IMR-90 (cell line): ENCODE data around the gene GPR84. TPM values are rescaled to one million over a fixed set of nuclear protein-coding genes. Genes with fewer than 3 reads are reported as not detected.
A peak's percentile ranks its signal among the peaks of the same experiment; 100 is the strongest.

Source experiments
- ATAC-seq: fragments of 200-7000 bp; cut with Tn5 transposase; 2 replicates; pipeline ENCODE4 v1.9.1; 2020; ENCODE audit warnings: low read depth, mild to moderate bottlenecking, moderate library complexity
- BruUV-seq: library from RNA; stranded (reverse); fragments of 400-500 nt; replicated peaks from 2 replicates; lab custom pipeline; 2021; lab: Mats Ljungman, UMichigan
- CTCF ChIA-PET: fragments of 300-600 bp; formaldehyde crosslinking; extraction: SDS; loops from one replicate; lab custom pipeline; 2021; ENCODE audit warnings: antibody characterized with exemption; lab: Yijun Ruan, JAX
- POLR2A ChIA-PET: fragments of 300-600 bp; sonication (Branson Sonifier 250); formaldehyde crosslinking; loops from one replicate; lab custom pipeline; 2022; ENCODE audit warnings: antibody characterized with exemption; ENCODE audit not compliant: unreplicated experiment; lab: Charles Lee
- DNase-seq: peaks from one replicate; pipeline ENCODE4 v3.0.0; 2013
- H2AFZ ChIP-seq: replicated peaks from 2 replicates; pipeline ENCODE3; 2013; ENCODE audit warnings: low read length, mild to moderate bottlenecking; ENCODE audit not compliant: poor library complexity
- H2AK5ac ChIP-seq: 2 replicates; pipeline ENCODE4 v1.6.1; 2013; ENCODE audit warnings: low read depth, low read length, inconsistent platforms
- H2AK9ac ChIP-seq: replicated peaks from 2 replicates; pipeline ENCODE3; 2013; ENCODE audit warnings: mild to moderate bottlenecking, low read depth, low read length, moderate library complexity; ENCODE audit not compliant: poor library complexity
- H2BK120ac ChIP-seq: 2 replicates; pipeline ENCODE4 v1.6.1; 2013; ENCODE audit warnings: low read depth, low read length, inconsistent platforms
- H2BK15ac ChIP-seq: 3 replicates; pipeline ENCODE4 v1.6.1; 2013; ENCODE audit warnings: low read depth, low read length, inconsistent platforms
- H2BK20ac ChIP-seq: 2 replicates; pipeline ENCODE4 v1.6.1; 2013; ENCODE audit warnings: low read depth, mild to moderate bottlenecking, inconsistent platforms, low read length, moderate library complexity
- H2BK5ac ChIP-seq: 2 replicates; pipeline ENCODE4 v1.6.1; 2013; ENCODE audit warnings: mild to moderate bottlenecking, low read depth, low read length, inconsistent platforms; ENCODE audit not compliant: poor library complexity, severe bottlenecking
- H3K14ac ChIP-seq: replicated peaks from 2 replicates; pipeline ENCODE4 v1.6.1; 2013; ENCODE audit warnings: low read depth, low read length, inconsistent platforms
- H3K18ac ChIP-seq: 2 replicates; pipeline ENCODE4 v1.6.1; 2013; ENCODE audit warnings: low read depth, low read length, control low read depth
- H3K23ac ChIP-seq: 2 replicates; pipeline ENCODE4 v1.6.1; 2013; ENCODE audit warnings: low read depth, low read length, inconsistent platforms
- H3K27ac ChIP-seq: 2 replicates; pipeline ENCODE4 v1.5.1; 2013; ENCODE audit warnings: mild to moderate bottlenecking, control low read depth, low read length; ENCODE audit not compliant: insufficient read depth
- H3K27me3 ChIP-seq: 2 replicates; pipeline ENCODE4 v1.6.1; 2013; ENCODE audit warnings: low read length; ENCODE audit not compliant: control insufficient read depth, insufficient read depth
- H3K36me3 ChIP-seq: 2 replicates; pipeline ENCODE4 v1.6.1; 2013; ENCODE audit warnings: low read length, mixed read lengths; ENCODE audit not compliant: control insufficient read depth, insufficient read depth
- H3K4ac ChIP-seq: 2 replicates; pipeline ENCODE4 v1.6.1; 2013; ENCODE audit warnings: low read depth, low read length, inconsistent platforms
- H3K4me1 ChIP-seq: 2 replicates; pipeline ENCODE4 v1.6.1; 2013; ENCODE audit warnings: low read length, mixed read lengths; ENCODE audit not compliant: control insufficient read depth, insufficient read depth
- H3K4me2 ChIP-seq: 2 replicates; pipeline ENCODE4 v1.6.1; 2013; ENCODE audit warnings: low read depth, mild to moderate bottlenecking, control low read depth, low read length, moderate library complexity
- H3K4me3 ChIP-seq: 2 replicates; pipeline ENCODE4 v1.5.1; 2013; ENCODE audit warnings: low read depth, mild to moderate bottlenecking, control low read depth, low read length, moderate library complexity; ENCODE audit not compliant: insufficient read depth
- H3K56ac ChIP-seq: 2 replicates; pipeline ENCODE4 v1.6.1; 2013; ENCODE audit warnings: low read length, inconsistent platforms; ENCODE audit not compliant: insufficient read depth; ENCODE audit errors: extremely low read depth
- H3K79me1 ChIP-seq, 2 experiments: 2 replicates each; pipeline ENCODE4 v1.6.1; 2013; ENCODE audit warnings: low read length in 2 of 2, inconsistent platforms in 1 of 2, low read depth in 1 of 2
- H3K9ac ChIP-seq: 2 replicates; pipeline ENCODE4 v1.6.1; 2013; ENCODE audit warnings: low read depth, low read length, control low read depth
- H3K9me1 ChIP-seq: 2 replicates; pipeline ENCODE4 v1.6.1; 2013; ENCODE audit warnings: low read length, inconsistent platforms; ENCODE audit not compliant: insufficient read depth
- H3K9me3 ChIP-seq: 2 replicates; pipeline ENCODE4 v1.6.1; 2013; ENCODE audit warnings: low read length; ENCODE audit not compliant: control insufficient read depth, insufficient read depth
- H4K20me1 ChIP-seq: 2 replicates; pipeline ENCODE4 v1.6.1; 2013; ENCODE audit warnings: low read length, inconsistent platforms; ENCODE audit not compliant: insufficient read depth
- H4K5ac ChIP-seq: 2 replicates; pipeline ENCODE4 v1.6.1; 2013; ENCODE audit warnings: mild to moderate bottlenecking, low read depth, low read length, control low read depth
- H4K8ac ChIP-seq, 2 experiments: 2 replicates each; pipeline ENCODE4 v1.6.1; 2013; ENCODE audit warnings: low read depth in 2 of 2, low read length in 2 of 2, control low read depth in 1 of 2, inconsistent platforms in 1 of 2
- H4K91ac ChIP-seq: 2 replicates; pipeline ENCODE4 v1.6.1; 2013; ENCODE audit warnings: low read depth, low read length, inconsistent platforms; ENCODE audit not compliant: insufficient read depth
- BHLHE40 ChIP-seq: fragments of 150-350 bp; IDR thresholded peaks from 2 replicates; pipeline ENCODE4 v1.6.1; 2016; ENCODE audit warnings: mild to moderate bottlenecking, low read depth, low read length
- CEBPB ChIP-seq: IDR thresholded peaks from 2 replicates; pipeline ENCODE4 v1.6.1; 2012; ENCODE audit warnings: low read depth, low read length, improper control_type of control experiment
- CHD1 ChIP-seq: IDR thresholded peaks from 2 replicates; pipeline ENCODE4 v1.6.1; 2012; ENCODE audit warnings: low read depth, low read length, improper control_type of control experiment
- FOS ChIP-seq: fragments of 150-350 bp; IDR thresholded peaks from 2 replicates; pipeline ENCODE4 v1.6.1; 2016; ENCODE audit warnings: low read depth, low read length
- MAFK ChIP-seq: IDR thresholded peaks from 2 replicates; pipeline ENCODE4 v1.6.1; 2012; ENCODE audit warnings: low read depth, low read length, improper control_type of control experiment
- MAZ ChIP-seq: IDR thresholded peaks from 2 replicates; pipeline ENCODE4 v1.6.1; 2012; ENCODE audit warnings: low read depth, mild to moderate bottlenecking, low read length, improper control_type of control experiment, moderate library complexity, borderline replicate concordance
- NFE2L2 ChIP-seq: fragments of 150-350 bp; IDR thresholded peaks from 2 replicates; pipeline ENCODE4 v1.6.1; 2016; ENCODE audit warnings: low read depth, mild to moderate bottlenecking, low read length
- USF2 ChIP-seq: fragments of 150-350 bp; IDR thresholded peaks from 2 replicates; pipeline ENCODE4 v1.6.1; 2017; ENCODE audit warnings: mild to moderate bottlenecking, antibody characterized with exemption, low read length, low read depth
- WGBS, 2 experiments: methylation state at CpG; one replicate each; pipeline versions ENCODE4 v1.1.5 to v1.1.7; 2013; ENCODE audit warnings: missing lambda C conversion rate in 2 of 2; ENCODE audit not compliant: insufficient read length in 1 of 2; ENCODE audit errors: extremely low coverage in 2 of 2; 5-methylcytosine and 5-hydroxymethylcytosine counted together
- dilution Hi-C: fragments of 300-500 bp; cut with HindIII; formaldehyde crosslinking; loops from one replicate; pipeline ENCODE4 v1.14.3; 2018; ENCODE audit warnings: low sequenced_read_pairs; ENCODE audit not compliant: unreplicated experiment
- in situ Hi-C: fragments of 300-500 bp; cut with MboI; formaldehyde crosslinking; loops from 3 replicates; pipeline ENCODE4 v1.14.3; 2019; ENCODE audit warnings: low sequenced_read_pairs, inconsistent platforms, mixed read lengths
- intact Hi-C: fragments of 100-400 bp; cut with micrococcal nuclease; formaldehyde crosslinking; loops from 2 replicates; pipeline ENCODE4 v1.10.0; 2022
- polyA plus RNA-seq, 3 experiments: library from polyadenylated mRNA; depleted of rRNA; stranded (reverse); fragments of >200 nt; gene quantifications; 2 replicates each; pipeline ENCODE4 v1.2.3, GENCODE V29; 2012; ENCODE audit warnings: low replicate concordance in 1 of 3
- total RNA-seq: library from RNA; depleted of rRNA; stranded (reverse); fragments of >200 nt; gene quantifications from 2 replicates; pipeline ENCODE4 v1.2.3, GENCODE V29; 2012
- TF ChIP-seq, protein P1 (sequence below): conservative IDR thresholded peaks from 2 replicates; pipeline ENCODE4 v1.5.1; 2012; ENCODE audit warnings: mild to moderate bottlenecking, low read depth, low read length, improper control_type of control experiment
- TF ChIP-seq, protein P2 (sequence below): fragments of 150-350 bp; IDR thresholded peaks from 2 replicates; pipeline ENCODE4 v1.6.1; 2016; ENCODE audit warnings: low read depth, mild to moderate bottlenecking, low read length, moderate library complexity, borderline replicate concordance

Gene GPR84
- total and polyA plus RNA-seq, 2 of the 4 experiments (the other 2 are of a cell fraction), result not detected

GRCh38 chr12:54363618-54364017 lies 668 bp downstream of the GPR84 start:
- no peak overlapping the region for H3K56ac ChIP-seq
- no peaks in the 10 kb centered on the region for H3K27me3 ChIP-seq
- no peaks in the 10 kb centered on the region for H3K36me3 ChIP-seq
- peak overlapping the region; percentile 21; the same call in 1 of the 2 replicates for H2AK5ac ChIP-seq
- H2BK20ac ChIP-seq, result no peak overlapping the region
- H3K9me1 ChIP-seq, result 0 out of 2 replicates have a peak, but pooled peaks cover 5% of the 10 kb centered on the region
- BruUV-seq, result no TSS peak
- no peak overlapping the region for H2AK9ac ChIP-seq
- H3K79me1 ChIP-seq, result peaks cover 0 to 11% of the 10 kb centered on the region in 2 experiments; a peak in 2 of 4 replicates
- TF ChIP-seq, protein P1, sequence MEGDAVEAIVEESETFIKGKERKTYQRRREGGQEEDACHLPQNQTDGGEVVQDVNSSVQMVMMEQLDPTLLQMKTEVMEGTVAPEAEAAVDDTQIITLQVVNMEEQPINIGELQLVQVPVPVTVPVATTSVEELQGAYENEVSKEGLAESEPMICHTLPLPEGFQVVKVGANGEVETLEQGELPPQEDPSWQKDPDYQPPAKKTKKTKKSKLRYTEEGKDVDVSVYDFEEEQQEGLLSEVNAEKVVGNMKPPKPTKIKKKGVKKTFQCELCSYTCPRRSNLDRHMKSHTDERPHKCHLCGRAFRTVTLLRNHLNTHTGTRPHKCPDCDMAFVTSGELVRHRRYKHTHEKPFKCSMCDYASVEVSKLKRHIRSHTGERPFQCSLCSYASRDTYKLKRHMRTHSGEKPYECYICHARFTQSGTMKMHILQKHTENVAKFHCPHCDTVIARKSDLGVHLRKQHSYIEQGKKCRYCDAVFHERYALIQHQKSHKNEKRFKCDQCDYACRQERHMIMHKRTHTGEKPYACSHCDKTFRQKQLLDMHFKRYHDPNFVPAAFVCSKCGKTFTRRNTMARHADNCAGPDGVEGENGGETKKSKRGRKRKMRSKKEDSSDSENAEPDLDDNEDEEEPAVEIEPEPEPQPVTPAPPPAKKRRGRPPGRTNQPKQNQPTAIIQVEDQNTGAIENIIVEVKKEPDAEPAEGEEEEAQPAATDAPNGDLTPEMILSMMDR, result no peak
- TF ChIP-seq, protein P2, sequence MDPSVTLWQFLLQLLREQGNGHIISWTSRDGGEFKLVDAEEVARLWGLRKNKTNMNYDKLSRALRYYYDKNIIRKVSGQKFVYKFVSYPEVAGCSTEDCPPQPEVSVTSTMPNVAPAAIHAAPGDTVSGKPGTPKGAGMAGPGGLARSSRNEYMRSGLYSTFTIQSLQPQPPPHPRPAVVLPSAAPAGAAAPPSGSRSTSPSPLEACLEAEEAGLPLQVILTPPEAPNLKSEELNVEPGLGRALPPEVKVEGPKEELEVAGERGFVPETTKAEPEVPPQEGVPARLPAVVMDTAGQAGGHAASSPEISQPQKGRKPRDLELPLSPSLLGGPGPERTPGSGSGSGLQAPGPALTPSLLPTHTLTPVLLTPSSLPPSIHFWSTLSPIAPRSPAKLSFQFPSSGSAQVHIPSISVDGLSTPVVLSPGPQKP, result no peak
- no peak for TF ChIP-seq NFE2L2
- no peak for TF ChIP-seq MAZ
- no peak for TF ChIP-seq FOS
- no peak for TF ChIP-seq CHD1
- TF ChIP-seq USF2, result no peak
- TF ChIP-seq CEBPB, result no peak
- TF ChIP-seq MAFK, result no peak
- no peak for TF ChIP-seq BHLHE40
- H3K27ac ChIP-seq, result no peak overlapping the region
- H4K20me1 ChIP-seq, result no peaks in the 10 kb centered on the region
- dilution Hi-C loops (no loop called here), intact Hi-C loops (no loop called here), in situ Hi-C loops (loop anchor here (5.0 kb wide), 2 partner anchors 71 to 141 kb away; no protein-coding TSS in a partner anchor)
- H2AFZ ChIP-seq, result no peak overlapping the region
- no peak for ATAC-seq
- no peaks in the 10 kb centered on the region for H3K9me3 ChIP-seq
- H3K9ac ChIP-seq, result no peak overlapping the region
- no peak overlapping the region for H3K4me3 ChIP-seq
- CTCF ChIA-PET, result no interaction called here
- H2BK120ac ChIP-seq, result no peak overlapping the region
- no peak overlapping the region for H3K14ac ChIP-seq
- H2BK5ac ChIP-seq, result no peak overlapping the region
- H4K91ac ChIP-seq, result no peak overlapping the region
- no peak overlapping the region for H3K23ac ChIP-seq
- no CpG with 5 or more reads among the region's 6 CpGs for WGBS, 2 experiments
- no peak overlapping the region for H3K4me2 ChIP-seq
- no peak overlapping the region for H4K8ac ChIP-seq
- H4K5ac ChIP-seq, result no peak overlapping the region
- H3K4me1 ChIP-seq, result peaks cover 13% of the 10 kb centered on the region
- no peak overlapping the region for H3K18ac ChIP-seq
- H2BK15ac ChIP-seq, result no peak overlapping the region
- POLR2A ChIA-PET, result no interaction called here
- no peak for DNase-seq
- H3K4ac ChIP-seq, result no peak overlapping the region
